GM12878 (cell line): ENCODE results near the gene CHST13.

Source experiments
- FOXM1 ChIP-seq: IDR thresholded peaks from 2 replicates; pipeline ENCODE4 v1.6.1; 2012; ENCODE audit warnings: low read depth, mild to moderate bottlenecking, inconsistent platforms, low read length, moderate library complexity
- PKNOX1 ChIP-seq: fragments of 450-650 bp; IDR thresholded peaks from 2 replicates; pipeline ENCODE4 v1.6.1; 2016; ENCODE audit warnings: mild to moderate bottlenecking
- RAD21 ChIP-seq: IDR thresholded peaks from 2 replicates; pipeline ENCODE4 v1.6.1; 2011; ENCODE audit warnings: mild to moderate bottlenecking, low read depth, low read length, moderate library complexity; ENCODE audit not compliant: insufficient read depth
- SP1 ChIP-seq: IDR thresholded peaks from one replicate; pipeline ENCODE4 v1.6.1; 2011; ENCODE audit warnings: low read depth, low read length
- SUZ12 ChIP-seq: fragments of 200-600 bp; sonication (generic); IDR thresholded peaks from one replicate; pipeline ENCODE4 v1.6.1; 2018; ENCODE audit warnings: antibody characterized with exemption, mild to moderate bottlenecking; ENCODE audit not compliant: unreplicated experiment
- ZSCAN29 ChIP-seq: fragments of 450-650 bp; IDR thresholded peaks from 2 replicates; pipeline ENCODE4 v1.6.1; 2017; ENCODE audit warnings: mild to moderate bottlenecking, moderate library complexity

GRCh38 chr3:126500016-126500415 lies 23.9 kb upstream of the CHST13 start:
- TF ChIP-seq SP1 (no peak), SUZ12 (no peak), ZSCAN29 (no peak), RAD21 (no peak), PKNOX1 (no peak), FOXM1 (no peak)
